Left colon (tissue), 2 donors: ENCODE measurements around the gene CFAP210. TPM values are rescaled to one million over a fixed set of nuclear protein-coding genes. Genes with fewer than 3 reads are reported as not detected.
"Not testable (repeated sequence)": the region's sequence is repeated elsewhere in the genome, so short reads cannot be mapped to it uniquely, and the experiment has no call there.

ENCODE experiments used
- ATAC-seq: fragments of 200-7000 bp; cut with Tn5 transposase; one replicate; pipeline ENCODE4 v1.9.1; 2020; ENCODE audit warnings: mild to moderate bottlenecking, moderate library complexity
- DNase-seq, 2 donors: peaks; one replicate each; pipeline ENCODE4 v3.0.0-alpha.2; 2020
- intact Hi-C, 2 donors: fragments of 100-400 bp; cut with DNase I in 1 of 2; cut with micrococcal nuclease in 1 of 2; formaldehyde crosslinking; loops; one replicate each; pipeline versions ENCODE4 v1.11.2 to v1.14.0; 2022; cut with DNase I, micrococcal nuclease
- total RNA-seq, 2 donors: library from RNA; stranded (reverse); fragmentation: NEBNext Ultra II Directional; extraction: Animal tissue kit (Norgen Biotek cat#: 25700); gene quantifications; one replicate each; pipeline ENCODE4 v1.2.1, GENCODE V29; 2021
- donor health status: DM: no; HTN: no; CAD: no.
- donor health status: DM: yes; HTN: yes; CAD: no.

The CFAP210 gene
- total RNA-seq, 2 donors from 2014 or later, result not detected

GRCh38 chr2:169653636-169654035, 40.6 kb downstream of the CFAP210 start:
- DNase-seq, result no peak
- ATAC-seq, result no peak
- intact Hi-C loops, result no loop called here

GRCh38 chr2:169649278-169649677, 44.9 kb downstream of the CFAP210 start:
- intact Hi-C loops, result no loop called here
- ATAC-seq (no peak), DNase-seq (no peak)

GRCh38 chr2:169647496-169647895, 46.7 kb downstream of the CFAP210 start:
- intact Hi-C loops, result no loop called here
- DNase-seq (no peak), ATAC-seq (no peak)

GRCh38 chr2:169644173-169644572, 50.0 kb downstream of the CFAP210 start:
- DNase-seq (no peak), ATAC-seq (no peak)
- intact Hi-C loops, result no loop called here

- DNase-seq (no peak), ATAC-seq (no peak)
- intact Hi-C loops, result no loop called here
Observed at GRCh38 chr2:169641464-169641863, 52.7 kb downstream of the CFAP210 start.

- DNase-seq (no peak), ATAC-seq (no peak)
- intact Hi-C loops, result no loop called here
Observed at GRCh38 chr2:169640104-169640503, 54.1 kb downstream of the CFAP210 start.

- no peak for ATAC-seq
- intact Hi-C loops, result no loop called here
- no peak for DNase-seq
Observed at GRCh38 chr2:169637620-169638019, 56.6 kb downstream of the CFAP210 start.

GRCh38 chr2:169636440-169637097, 57.6 kb downstream of the CFAP210 start:
- ATAC-seq (no peak), DNase-seq (no peak)
- intact Hi-C loops, result no loop called here

- DNase-seq, result no peak
- intact Hi-C loops, result no loop called here
- ATAC-seq, result no peak
Observed at GRCh38 chr2:169625781-169626180, 68.4 kb downstream of the CFAP210 start.

- DNase-seq, result no peak
- intact Hi-C loops, result no loop called here
- ATAC-seq, result no peak
Observed at GRCh38 chr2:169623235-169623634, 71.0 kb downstream of the CFAP210 start.

- ATAC-seq, result no peak
Observed at GRCh38 chr2:169620509-169620908, 73.7 kb downstream of the CFAP210 start.

GRCh38 chr2:169619946-169620345, 74.3 kb downstream of the CFAP210 start:
- ATAC-seq, result no peak
- DNase-seq, result no peak
- intact Hi-C loops, result no loop called here

More at GRCh38 chr2:169620509-169620908, 73.7 kb downstream of the CFAP210 start:
- DNase-seq, result no peak
- intact Hi-C loops, result no loop called here

GRCh38 chr2:169615982-169616381, 78.2 kb downstream of the CFAP210 start:
- DNase-seq, intact Hi-C loops, ATAC-seq: not testable (repeated sequence)

GRCh38 chr2:169613876-169614275, 80.3 kb downstream of the CFAP210 start:
- DNase-seq, result no peak
- ATAC-seq, result no peak
- intact Hi-C loops, result no loop called here

- intact Hi-C loops, result no loop called here
- no peak for DNase-seq
- ATAC-seq, result no peak
Observed at GRCh38 chr2:169609264-169609663, 84.9 kb downstream of the CFAP210 start.

- intact Hi-C loops, result no loop called here
- ATAC-seq (no peak), DNase-seq (no peak)
Observed at GRCh38 chr2:169599568-169599967, 94.6 kb downstream of the CFAP210 start.

GRCh38 chr2:169598982-169599381, 95.2 kb downstream of the CFAP210 start:
- DNase-seq, result no peak
- intact Hi-C loops, result no loop called here
- no peak for ATAC-seq

- DNase-seq, ATAC-seq, intact Hi-C loops: not testable (repeated sequence)
Observed at GRCh38 chr2:169596546-169596945, 97.7 kb downstream of the CFAP210 start.
